Measurements from ENCODE around the gene VASH1. TPM values are rescaled to one million over a fixed set of nuclear protein-coding genes. Genes with fewer than 3 reads are reported as not detected.

VASH1 gene
- total RNA-seq, 1 donor from 2014 or later = 59.9 TPM

DNA sequence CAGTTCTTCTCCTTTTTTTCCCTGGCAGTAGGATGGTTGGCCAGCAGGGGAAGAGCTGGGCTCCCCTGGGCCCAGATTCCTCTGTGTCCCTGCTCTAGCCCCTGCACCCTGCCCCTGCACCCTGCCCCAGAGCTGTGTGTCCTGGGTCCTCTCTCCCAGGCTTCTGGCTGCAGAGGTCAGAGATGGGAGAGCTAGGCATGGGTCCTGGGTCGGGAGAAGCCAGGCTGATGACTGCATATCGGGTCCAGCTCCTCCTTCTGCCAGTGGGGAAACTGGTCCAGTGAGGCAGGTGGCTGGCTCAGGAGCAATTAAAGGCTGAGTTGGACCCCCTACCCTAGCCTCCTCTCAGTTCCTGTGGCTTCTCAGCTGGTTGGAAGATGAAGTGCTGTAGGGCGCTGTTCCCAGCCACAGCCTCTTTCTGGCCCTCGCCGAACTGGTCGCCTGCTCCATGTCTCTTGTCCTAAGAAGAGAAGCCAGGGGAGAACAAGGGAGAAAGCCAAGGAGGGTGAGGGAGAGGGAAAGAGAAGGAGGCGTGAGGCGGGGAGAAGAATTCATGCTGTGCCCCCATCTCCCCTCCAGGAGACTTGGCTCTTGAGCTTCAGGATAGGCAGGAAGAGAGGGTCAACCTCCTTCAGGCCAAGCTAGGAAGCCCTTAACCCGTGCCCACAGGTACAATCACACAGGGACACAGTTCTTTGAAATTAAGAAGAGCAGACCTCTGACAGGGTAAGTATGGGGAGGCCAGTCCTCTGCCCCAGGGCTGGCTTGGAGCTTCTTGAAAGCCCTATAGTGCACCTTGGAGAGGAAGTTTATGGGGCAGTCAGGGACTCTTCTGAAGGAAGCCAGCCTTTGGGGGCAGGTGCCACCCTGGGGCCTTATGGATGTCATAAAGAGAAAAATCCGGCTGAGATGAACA is 9.5 kb downstream of the VASH1 start:
- FAIRE-seq = no peak
- DNase-seq (ENCODE audit: low spot score in 2 of 2) = no peak

DNA sequence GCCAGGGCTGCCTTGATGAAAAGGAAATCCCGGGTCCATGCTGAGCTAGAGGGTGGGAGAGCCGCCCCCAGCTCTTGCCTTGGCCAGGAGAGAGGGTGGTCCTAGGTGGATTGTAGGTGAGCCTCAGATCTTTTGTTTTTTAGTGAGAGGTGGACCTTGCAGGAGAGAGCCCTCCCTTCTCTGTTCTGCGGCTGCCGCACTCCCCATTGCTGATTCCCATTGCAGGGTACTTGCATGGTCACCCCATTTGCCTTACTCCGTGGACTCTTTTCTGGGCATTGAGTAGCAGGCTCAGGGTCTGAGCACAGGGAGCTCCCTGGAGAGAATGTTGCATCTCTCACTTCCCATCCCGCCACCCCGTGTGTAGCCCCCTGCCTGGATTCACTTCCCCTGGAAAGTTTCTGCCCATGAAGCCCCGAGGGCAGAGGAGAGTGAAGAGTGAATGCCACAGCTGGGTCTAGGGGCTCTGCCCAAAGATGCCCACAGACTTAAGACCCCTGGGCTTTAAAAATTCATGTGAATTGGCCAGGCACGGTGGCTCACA is 10.2 kb downstream of the VASH1 start:
- no peak for DNase-seq (ENCODE audit: low spot score in 2 of 2)

DNA sequence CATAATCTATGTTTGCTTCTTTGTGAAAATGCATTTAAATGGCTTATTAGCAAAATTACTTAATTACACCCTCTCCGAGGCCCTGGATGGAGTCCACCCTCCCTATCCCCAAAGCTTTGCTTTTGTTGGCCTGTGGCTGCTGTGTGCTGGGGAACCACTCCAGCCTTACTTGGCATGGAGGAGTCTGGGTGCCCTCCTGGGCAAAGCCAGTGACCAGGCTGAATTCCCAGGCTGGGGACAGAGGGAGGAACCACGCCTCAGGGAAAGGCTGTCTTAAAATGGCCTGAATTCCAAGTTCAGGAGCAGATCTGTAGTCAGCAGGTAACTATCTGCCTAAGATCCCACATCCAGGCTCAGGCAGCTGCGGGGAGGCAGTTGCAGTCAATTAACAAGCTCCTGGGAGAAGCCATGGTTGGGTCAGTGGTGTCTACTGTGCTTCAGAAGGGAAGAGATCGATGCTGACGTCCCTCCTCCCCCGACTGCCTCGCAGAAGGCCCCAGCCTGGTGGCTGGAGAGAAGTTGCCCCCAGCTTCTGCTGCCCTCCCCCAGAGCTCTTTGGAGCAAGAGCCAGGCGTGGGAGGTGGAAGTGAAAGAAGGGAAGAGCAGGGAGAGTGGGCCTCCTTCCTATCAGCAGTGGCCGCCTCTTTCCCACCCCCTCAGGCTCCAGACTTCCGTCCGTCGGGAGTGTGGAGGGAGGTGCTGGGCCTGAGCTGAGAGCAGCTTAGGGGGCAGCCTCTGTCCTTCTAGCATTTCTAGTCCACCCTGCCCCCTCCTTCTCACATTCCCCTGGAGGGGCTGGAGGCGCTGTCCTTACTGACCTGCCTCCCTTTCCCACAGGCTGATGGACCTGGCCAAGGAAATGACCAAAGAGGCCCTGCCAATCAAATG is 11.3 kb downstream of the VASH1 start:
- FAIRE-seq (no peak), DNase-seq (ENCODE audit: low spot score in 2 of 2) (no peak)

More for the DNA sequence above, 10.2 kb downstream of the VASH1 start:
- no peak for FAIRE-seq

DNA sequence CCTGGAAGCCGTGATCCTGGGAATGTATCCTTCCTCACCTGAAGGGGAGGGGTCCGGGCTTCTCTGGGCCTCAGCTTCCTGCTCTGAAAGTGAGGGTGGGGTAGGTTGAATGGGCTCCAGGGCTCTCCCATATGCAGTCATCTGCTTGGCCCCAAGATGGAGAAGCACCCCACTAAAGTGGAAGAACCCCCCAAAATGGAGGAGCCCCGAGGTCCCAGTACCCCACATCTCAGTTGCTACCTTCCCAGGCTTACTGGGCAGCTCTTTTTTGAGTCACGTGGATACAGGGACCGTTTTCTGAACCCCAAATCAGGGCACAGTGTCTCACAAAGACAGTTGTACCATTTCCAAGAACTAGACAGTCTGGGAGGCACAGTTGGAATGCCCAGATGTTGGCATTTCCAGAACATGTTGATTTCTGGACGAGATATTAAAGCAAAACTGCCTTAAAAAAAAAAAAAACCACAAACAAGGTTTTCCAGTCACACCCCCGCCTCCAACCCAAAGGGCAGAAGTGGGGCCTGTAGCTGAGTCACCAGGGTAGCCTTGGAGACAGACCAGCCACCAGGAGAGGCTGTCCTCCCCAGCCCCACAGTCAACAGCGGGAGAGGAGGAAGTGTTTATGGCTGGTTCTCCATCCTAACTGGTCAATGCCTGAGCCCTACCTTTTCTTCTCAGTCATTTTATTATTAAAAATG is 12.1 kb downstream of the VASH1 start:
- FAIRE-seq (no peak), DNase-seq (ENCODE audit: low spot score in 2 of 2) (peak in 1 of 2 donors; percentile 74)

DNA sequence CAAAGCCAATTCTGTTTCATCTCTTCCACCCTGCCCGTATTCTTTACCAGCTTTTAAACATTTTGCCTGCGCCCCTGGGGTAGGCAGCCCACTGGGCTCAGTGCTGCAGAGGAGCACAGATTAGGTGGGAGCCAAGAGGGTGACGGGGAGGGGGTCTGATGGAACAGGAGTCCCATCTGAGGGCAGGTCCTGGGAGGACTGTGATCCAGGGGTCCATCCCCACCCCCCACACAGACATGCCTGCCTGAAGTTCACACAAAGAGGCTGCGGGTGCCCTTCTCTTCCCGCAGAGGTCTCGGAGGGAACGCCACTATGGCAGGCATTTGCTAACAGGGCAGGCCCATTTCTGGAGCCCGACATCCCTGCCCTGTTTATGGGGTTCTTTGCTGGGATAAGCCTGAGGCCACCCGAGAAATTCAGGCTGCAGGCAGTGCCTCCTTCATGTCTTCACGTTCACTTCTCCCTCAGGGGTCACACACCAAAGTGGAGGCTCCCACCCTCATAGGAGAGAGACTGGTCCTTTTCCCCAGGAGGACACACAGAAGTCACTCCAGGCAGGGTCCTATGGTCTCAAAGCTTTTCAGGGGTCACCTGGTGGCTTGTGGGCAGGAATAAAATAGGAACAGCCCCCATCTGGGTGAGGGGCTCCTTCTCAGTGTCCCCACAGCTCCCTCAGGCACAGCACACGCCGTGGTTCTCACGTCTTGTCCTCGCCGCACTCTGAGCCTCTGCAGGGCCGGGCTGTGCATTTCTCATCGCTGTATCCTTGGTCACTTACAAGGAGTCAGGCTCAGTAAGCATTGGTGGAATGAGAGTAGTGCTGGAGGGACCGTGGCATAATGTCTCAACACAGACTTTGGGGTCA is 12.9 kb downstream of the VASH1 start:
- DNase-seq (ENCODE audit: low spot score in 2 of 2) = no peak
- FAIRE-seq = no peak

DNA sequence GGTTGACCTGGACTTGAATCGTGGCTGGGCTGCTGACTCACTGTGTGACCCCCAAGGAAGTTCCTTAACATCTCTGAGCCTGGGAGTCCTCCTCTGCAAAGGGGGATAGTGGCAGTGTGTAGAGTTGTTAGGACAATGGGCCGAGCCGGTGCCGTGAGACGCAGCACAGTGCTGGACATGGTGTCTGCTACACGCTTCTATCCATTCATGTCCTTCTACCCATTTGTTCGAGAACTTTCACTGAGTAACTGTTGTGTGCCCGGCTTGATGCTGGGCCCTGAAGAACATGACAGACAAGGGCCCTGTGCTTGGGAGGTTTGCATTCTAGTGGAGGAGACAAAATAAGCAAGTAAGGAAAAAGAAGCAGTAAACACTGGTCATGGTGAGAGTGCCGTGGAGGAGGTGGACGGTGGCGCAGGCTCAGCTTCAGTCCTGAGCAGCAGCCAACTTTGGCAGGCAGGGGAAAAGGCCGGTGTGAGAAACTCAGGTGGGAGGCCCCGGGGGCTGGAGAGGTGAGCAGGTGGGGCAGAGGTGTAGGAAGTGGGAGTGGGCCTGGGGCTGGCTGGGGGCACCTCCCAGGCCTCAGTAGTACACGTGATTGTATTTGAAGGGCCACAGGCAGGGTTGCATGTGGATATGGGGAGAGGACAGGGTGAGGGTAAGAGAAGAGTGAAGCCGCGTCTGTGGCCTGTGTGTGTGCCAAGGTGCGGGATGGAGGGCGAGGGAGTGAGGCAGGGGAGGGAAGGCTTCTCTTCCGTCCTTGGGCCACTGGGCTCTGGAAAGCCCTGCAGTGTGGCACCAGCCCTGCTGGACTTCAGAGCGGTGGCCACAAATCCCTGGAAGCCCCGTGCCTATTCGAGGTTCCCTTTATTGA is 13.8 kb downstream of the VASH1 start:
- DNase-seq (ENCODE audit: low spot score in 2 of 2) (no peak), FAIRE-seq (no peak)

DNA sequence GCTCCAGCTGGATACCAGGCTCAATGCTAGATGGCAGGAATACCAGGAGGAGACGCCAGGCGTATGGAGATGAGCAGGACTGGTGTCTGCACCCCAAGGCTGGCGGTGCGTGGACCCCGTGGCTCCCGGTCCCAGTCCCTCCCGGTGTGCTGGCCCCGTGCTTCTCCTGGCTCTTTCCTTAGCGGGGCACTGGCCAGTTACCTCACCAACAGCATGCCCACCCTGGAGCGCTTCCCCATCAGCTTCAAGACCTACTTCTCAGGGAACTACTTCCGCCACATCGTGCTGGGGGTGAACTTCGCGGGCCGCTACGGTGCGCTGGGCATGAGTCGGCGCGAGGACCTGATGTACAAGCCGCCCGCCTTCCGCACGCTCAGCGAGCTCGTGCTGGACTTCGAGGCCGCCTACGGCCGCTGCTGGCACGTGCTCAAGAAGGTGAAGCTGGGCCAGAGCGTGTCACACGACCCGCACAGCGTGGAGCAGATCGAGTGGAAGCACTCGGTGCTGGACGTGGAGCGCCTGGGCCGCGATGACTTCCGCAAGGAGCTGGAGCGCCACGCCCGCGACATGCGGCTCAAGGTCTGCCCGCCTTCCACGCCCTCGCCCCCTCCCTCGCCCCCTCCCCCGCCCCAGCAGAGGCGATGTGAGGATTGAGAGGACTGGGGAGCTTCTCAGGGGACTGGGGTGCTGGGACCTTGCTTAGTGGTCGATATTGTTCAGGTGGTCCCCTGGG is 14.6 kb downstream of the VASH1 start:
- FAIRE-seq (no peak), DNase-seq (ENCODE audit: low spot score in 2 of 2) (no peak)

DNA sequence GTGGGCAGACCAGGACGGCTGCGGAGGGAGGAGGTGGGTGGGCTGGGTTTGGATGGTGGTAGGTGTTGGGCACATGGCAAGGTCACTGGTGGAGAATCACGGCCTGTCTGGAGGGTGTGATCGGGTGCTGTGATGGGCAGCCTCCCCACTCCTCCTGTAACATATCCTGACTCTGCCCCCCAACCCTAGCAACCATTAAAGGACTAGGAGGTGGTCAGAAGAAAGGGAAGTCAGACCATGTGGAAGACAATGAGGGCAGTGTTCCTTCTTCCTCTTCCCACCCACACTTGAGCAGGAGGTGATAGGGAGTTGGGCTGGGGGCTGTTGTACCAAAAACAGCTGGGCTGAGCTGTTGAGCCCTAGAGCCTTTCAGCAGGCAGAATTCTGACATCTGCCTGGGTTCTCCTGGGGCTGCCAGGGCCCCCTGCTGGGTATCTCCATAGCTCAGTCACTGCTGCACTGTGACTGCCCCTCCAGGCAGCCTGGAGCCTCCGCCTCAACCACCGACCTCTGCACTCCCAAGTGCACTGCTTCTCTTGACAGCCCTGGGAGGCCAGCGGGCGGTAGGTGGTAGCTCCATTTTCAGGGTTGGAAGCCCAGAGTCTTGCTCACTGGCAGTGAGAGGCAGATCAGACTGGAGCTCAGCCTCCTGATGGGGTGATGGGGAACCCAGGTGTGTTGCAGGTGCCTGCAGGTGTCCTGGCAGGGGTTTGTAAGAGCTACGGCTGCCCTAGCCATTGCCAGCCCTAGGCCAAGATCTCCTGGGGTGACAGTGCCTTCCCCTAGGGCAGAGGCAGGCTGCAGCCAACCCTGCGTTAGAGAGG is 15.4 kb downstream of the VASH1 start:
- DNase-seq (ENCODE audit: low spot score in 2 of 2) = no peak
- FAIRE-seq = no peak

DNA sequence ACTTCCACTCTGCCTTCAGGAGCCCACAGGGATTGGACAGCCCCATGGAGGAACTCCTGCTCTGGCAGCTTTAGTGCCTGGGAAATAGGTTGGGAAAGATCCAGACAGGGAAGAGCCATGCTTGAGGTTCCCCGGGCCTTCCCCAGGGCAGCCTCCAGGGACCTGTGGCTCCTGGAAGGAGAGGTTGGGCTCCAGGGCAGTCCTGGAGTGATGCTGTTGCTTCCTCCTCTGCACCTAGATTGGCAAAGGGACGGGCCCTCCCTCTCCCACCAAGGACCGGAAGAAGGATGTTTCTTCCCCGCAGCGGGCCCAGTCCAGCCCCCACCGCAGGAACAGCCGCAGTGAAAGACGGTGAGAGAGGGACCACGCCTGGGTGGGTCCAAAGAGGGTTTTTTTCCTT is 16.5 kb downstream of the VASH1 start:
- FAIRE-seq (no peak), DNase-seq (ENCODE audit: low spot score in 2 of 2) (no peak)

DNA sequence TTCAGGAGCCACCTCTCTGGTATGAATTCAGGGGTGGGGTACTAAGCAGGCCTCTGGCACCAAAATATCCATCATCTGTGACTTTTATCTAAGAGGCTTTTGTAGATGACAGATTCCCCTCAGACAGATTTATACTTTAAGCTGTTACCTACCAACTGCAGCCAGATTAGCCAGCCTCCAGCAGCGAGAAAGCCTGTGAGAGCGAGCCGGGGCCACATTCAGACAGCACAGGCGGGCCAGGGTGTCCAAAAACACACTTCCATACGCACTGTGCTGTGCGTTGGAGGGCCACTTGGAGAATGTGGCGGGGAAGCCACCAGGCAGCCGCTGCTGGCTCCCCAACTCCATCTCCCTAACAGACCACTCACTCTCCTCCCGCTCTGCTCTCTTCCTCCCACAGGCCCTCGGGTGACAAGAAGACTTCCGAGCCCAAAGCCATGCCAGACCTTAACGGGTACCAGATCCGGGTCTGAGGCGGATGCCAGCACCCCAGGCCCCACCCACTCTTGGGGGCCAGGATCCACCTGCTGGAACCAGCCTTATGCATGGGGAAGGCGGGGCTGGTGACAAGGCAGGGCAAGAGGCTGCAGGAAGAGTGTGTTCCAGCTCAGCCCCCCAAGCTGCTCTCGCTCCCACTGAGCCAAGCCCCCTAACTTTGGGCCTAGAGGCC is 17.4 kb downstream of the VASH1 start:
- DNase-seq (ENCODE audit: low spot score in 2 of 2) (no peak), FAIRE-seq (no peak)

DNA sequence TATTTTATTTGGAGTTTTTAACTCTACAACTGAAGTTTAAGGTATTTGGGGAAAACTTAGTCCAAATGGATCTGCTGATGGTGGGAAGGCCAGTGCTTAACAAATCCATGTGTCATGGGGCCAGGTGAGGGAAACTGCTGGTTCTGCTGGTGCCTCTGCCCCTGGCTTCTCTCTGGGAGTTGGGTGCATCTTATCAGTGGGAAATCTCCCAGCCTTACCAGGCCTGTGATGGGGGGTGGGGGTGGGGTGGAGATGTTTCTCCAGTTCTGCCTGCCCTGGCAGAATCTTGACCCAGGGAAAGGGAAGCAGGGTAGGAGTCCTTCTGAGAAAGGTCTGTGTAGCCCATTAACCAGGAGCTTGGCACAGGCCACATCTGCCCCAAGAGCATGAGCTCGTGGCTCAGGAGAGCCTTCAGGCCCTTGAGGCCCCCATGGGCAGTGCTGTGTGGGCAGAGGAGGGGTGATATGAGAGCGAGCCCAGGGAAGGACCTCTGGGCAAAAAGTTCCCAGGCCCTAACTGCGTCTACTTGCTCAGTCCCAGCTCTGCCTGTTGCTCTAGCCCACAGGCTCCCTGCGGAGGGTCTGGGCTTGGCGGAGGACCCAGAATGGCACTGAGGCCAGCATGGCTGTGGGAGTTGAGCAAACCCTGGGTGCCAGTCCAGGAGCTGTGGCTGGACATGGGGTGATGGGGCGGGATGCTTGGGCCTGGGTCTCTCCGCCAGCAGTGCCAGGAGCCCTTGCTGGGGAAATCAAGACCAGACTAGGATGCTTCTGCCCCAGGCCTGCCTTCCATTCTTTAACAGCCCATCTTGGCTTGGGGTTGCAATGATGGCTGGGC is 18.2 kb downstream of the VASH1 start:
- DNase-seq (ENCODE audit: low spot score in 2 of 2) = no peak
- no peak for FAIRE-seq

DNA sequence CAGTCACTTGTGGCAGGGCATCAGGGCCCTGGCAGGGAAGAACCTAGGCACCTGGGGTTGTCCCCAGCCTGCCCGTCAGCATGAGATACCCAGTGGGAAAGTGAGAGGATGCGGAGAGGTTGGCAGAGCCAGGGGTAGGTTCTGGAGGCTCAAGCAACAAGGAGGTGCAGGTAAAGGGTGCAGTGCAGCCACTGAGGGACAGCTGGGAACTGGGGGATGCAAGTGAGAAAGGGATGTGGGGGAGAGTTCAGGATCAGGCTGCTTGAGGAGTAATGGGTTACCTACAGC is 18.7 kb downstream of the VASH1 start:
- FAIRE-seq (no peak), DNase-seq (ENCODE audit: low spot score in 2 of 2) (no peak)

DNA sequence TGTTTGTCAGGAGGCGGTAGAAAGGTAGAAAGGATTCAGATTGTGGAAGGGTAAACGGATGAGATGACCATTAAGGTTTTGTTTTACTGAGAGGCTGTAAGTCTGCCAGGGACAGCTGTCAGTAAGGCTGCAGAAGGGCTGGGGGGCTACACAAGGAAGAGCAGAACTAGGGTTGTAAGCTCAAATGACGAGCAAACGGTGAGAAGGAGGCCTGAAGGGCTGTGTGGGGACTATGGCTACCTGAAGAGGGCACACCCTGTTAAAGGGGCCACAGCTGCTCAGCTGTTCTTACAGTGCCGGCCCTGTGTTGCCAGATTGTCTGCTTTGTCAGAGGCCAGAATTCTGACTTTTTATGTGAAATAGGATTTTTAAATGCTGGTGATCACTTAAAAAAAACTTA is 19.1 kb downstream of the VASH1 start:
- DNase-seq (ENCODE audit: low spot score in 2 of 2) = no peak
- no peak for FAIRE-seq

DNA sequence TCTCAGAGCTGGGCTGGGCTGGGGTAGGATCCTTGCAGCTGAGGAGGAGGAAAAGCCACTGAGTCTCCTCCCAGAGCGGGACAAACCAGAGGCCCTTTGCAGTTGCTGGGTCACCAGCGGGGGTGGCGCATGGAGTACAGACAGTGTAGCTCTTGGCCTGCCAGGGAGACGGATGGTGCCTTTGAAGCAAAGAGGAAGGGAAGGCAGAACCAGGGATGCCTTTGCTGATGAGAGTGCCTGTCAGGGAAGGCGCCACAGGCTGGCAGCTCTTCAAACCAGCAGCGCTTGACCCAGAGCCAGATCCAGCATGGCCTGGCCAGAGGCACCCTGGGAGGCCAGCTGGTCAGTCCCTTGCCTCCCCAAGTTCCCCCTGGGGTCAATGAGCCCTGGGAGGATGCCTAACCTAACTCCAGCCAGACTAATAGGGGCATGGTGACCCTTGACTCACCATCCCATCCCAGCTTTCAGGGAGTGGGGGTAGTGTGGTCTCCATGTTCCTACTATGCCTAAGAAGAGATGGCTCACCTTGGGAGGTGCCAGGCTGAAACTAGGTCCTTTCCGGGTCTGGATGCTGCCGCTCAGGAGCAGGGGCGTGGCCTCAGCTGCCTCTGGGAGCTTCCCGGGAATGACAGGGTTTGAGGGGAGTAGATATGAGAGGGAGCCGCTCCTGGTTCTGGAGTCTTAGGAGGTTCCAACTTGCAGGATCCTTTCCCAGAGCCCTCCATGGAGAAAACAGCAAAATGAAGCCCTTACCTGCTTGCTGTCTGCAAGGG is 19.8 kb downstream of the VASH1 start:
- peak in 1 of 2 donors; percentile 56 for DNase-seq (ENCODE audit: low spot score in 2 of 2)

DNA sequence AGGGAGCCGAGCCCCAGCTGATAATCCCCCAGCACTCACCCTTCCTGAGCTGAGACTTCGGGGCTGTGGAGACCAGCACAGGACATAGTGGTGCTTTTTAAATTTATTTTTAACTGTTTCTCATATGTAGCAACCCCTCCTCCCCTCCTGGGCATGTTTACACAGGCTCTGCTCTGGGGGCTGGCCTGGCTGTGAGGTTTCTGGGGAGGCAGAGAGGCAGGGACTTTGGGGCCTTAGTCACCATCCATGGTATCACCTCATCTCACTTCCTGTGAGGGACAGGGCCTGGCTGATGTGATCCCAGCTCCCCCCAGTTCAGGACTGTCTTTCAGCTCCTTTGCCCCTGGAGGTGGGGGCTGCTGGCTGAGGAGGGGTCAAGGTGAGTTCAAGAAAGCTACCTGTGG is 20.4 kb downstream of the VASH1 start:
- FAIRE-seq (no peak), DNase-seq (ENCODE audit: low spot score in 2 of 2) (no peak)

More for the DNA sequence above, 19.8 kb downstream of the VASH1 start:
- no peak for FAIRE-seq
